ENCODE measurements around the gene TP53INP2. TPM values are rescaled to one million over a fixed set of nuclear protein-coding genes. Genes with fewer than 3 reads are reported as not detected.

Gene TP53INP2
- total RNA-seq, 4 donors from 2014 or later = 16.5 to 43.0 (median 34.4) TPM

DNA sequence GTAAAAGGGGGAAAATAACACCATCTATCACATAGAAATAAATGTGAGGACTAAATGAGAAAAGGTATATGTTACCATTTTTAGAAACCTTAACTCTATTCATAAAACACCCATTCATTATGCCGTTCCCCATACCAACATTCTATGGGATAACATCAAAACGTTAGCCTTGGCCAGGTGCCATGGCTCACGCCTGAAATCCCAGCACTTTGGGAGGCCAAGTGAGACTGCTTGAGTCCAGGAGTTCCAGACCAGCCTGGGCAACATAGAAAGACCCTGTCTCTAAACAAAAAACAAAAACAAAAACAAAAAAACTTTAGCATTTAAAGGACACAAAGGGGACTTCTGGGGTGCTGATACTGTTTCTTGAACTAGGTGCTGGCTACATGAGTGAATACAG is 28.6 kb upstream of the TP53INP2 start:
- DNase-seq = no peak
- H3K9me3 ChIP-seq = no peaks in the 10 kb centered on the region
- H3K4me1 ChIP-seq = peaks cover 0 to 6% (median 0%) of the 10 kb centered on the region in 4 donors
- no peak for TF ChIP-seq POLR2A (IDR thresholded peaks at IDR 0.05)
- TF ChIP-seq, protein P1, sequence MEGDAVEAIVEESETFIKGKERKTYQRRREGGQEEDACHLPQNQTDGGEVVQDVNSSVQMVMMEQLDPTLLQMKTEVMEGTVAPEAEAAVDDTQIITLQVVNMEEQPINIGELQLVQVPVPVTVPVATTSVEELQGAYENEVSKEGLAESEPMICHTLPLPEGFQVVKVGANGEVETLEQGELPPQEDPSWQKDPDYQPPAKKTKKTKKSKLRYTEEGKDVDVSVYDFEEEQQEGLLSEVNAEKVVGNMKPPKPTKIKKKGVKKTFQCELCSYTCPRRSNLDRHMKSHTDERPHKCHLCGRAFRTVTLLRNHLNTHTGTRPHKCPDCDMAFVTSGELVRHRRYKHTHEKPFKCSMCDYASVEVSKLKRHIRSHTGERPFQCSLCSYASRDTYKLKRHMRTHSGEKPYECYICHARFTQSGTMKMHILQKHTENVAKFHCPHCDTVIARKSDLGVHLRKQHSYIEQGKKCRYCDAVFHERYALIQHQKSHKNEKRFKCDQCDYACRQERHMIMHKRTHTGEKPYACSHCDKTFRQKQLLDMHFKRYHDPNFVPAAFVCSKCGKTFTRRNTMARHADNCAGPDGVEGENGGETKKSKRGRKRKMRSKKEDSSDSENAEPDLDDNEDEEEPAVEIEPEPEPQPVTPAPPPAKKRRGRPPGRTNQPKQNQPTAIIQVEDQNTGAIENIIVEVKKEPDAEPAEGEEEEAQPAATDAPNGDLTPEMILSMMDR (IDR thresholded peaks at IDR 0.05) = no peak
- H3K27ac ChIP-seq = no peak overlapping the region
- H3K4me3 ChIP-seq = no peak overlapping the region
- H3K36me3 ChIP-seq = no peaks in the 10 kb centered on the region
- H3K27me3 ChIP-seq = no peaks in the 10 kb centered on the region

- peaks cover 0 to 6% (median 0%) of the 10 kb centered on the region in 4 donors for H3K4me1 ChIP-seq
- H3K4me3 ChIP-seq = peak overlapping the region; percentile 55 to 94 (median 83)
- H3K27me3 ChIP-seq = no peaks in the 10 kb centered on the region
- H3K36me3 ChIP-seq = no peaks in the 10 kb centered on the region
- TF ChIP-seq, protein P1 (IDR thresholded peaks at IDR 0.05) = no peak
- TF ChIP-seq POLR2A (IDR thresholded peaks at IDR 0.05) = no peak
- DNase-seq = no peak
- H3K9me3 ChIP-seq = no peaks in the 10 kb centered on the region
- H3K27ac ChIP-seq = peak overlapping the region; percentile 72 to 83 (median 82)
Observed at GRCh38 chr20:34675993-34676641, 28.0 kb upstream of the TP53INP2 start.

GRCh38 chr20:34676642-34677373 is 27.3 kb upstream of the TP53INP2 start, which contains the start of gene PIGU:
Gene PIGU (minus strand): TSS chr20:34677092. CDS start chr20:34677085, 7 bp downstream.
- Histone ChIP-seq H3K36me3 (no peaks in the 10 kb centered on the region), H3K27me3 (no peaks in the 10 kb centered on the region), H3K4me1 (peaks cover 0 to 6% (median 0%) of the 10 kb centered on the region in 4 donors), H3K4me3 (peak within 1 kb of the TSS; percentile 55 to 94 (median 83)), H3K9me3 (no peaks in the 10 kb centered on the region), H3K27ac (peak within 1 kb of the TSS; percentile 72 to 83 (median 82))
- peak; percentile 57 to 81 for TF ChIP-seq POLR2A (IDR thresholded peaks at IDR 0.05)
- TF ChIP-seq, protein P1 (IDR thresholded peaks at IDR 0.05) = peak in 5 of 6 experiments; percentile 14 to 42 (median 32)
- DNase-seq = peak; percentile 91 to 98 (median 97)

DNA sequence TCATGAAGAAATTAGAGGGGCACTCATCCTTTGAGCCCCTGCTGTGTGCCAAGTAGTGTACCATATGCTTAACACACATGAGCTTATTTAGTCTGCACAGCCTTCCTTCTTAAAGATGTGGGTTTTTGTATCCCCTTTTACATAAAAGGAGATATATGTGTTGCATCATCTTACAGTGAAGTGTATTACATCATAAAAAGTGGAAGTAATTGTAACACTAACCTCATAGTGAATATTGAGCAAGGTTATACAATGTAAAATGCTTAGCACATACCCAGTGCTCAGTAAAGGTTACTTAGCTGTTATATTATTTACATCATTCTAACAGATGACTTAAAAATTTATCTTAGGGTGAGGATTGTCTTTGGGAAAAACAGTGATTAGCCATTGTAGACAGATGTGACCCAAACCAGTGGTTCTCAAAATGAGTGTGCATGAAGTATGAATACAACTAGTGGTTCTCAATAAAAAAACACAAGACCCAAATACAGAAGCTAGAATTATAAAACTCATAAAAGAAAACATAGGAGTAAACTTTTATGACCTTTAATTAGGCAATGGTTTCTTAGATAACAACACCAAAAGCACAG is 23.5 kb upstream of the TP53INP2 start:
- no peak for TF ChIP-seq POLR2A (IDR thresholded peaks at IDR 0.05)
- TF ChIP-seq, protein P1 (IDR thresholded peaks at IDR 0.05) = no peak
- Histone ChIP-seq H3K9me3 (no peaks in the 10 kb centered on the region), H3K4me1 (peaks cover 0 to 6% (median 0%) of the 10 kb centered on the region in 4 donors), H3K4me3 (no peak overlapping the region), H3K36me3 (no peaks in the 10 kb centered on the region), H3K27ac (no peak overlapping the region), H3K27me3 (no peaks in the 10 kb centered on the region)
- DNase-seq = no peak

- Histone ChIP-seq H3K27me3 (no peaks in the 10 kb centered on the region), H3K36me3 (no peaks in the 10 kb centered on the region), H3K4me1 (no peaks in the 10 kb centered on the region), H3K27ac (no peak overlapping the region), H3K9me3 (no peaks in the 10 kb centered on the region), H3K4me3 (no peak overlapping the region)
- no peak for DNase-seq
- TF ChIP-seq, protein P1 (IDR thresholded peaks at IDR 0.05) = no peak
- TF ChIP-seq POLR2A (IDR thresholded peaks at IDR 0.05) = no peak
Observed at GRCh38 chr20:34683667-34684066, 20.5 kb upstream of the TP53INP2 start.
